ENCODE results near the gene S1PR5.

S1PR5 gene

DNA sequence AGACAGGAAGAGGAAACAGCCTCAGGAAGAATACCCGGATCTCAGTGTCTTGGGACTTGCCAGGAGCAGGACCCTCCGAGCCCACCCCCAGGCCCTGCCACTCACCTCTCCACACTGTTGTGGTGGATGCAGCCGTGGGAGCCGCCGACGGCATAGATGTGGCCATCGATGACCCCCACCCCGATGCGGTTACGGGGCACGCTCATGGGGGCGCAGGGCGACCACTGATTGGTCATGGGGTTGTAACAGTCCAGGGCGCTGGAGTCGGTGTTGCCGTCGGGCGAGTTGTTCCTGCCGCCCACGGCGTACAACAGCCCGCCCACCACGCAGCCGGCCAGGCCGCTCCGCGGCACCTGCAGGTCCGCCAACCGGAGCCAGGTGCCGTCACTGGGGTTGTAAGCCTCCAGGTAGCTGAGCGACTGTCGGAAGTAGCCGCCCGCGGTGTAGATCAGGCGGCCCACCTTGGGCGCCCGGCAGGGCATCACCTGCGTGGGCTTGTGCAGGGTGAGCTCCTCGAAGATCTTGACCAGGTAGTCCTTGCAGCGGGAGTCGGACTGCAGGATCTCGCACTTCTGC, 25.7 kb downstream of the S1PR5 start:
- TF ChIP-seq, protein P1, sequence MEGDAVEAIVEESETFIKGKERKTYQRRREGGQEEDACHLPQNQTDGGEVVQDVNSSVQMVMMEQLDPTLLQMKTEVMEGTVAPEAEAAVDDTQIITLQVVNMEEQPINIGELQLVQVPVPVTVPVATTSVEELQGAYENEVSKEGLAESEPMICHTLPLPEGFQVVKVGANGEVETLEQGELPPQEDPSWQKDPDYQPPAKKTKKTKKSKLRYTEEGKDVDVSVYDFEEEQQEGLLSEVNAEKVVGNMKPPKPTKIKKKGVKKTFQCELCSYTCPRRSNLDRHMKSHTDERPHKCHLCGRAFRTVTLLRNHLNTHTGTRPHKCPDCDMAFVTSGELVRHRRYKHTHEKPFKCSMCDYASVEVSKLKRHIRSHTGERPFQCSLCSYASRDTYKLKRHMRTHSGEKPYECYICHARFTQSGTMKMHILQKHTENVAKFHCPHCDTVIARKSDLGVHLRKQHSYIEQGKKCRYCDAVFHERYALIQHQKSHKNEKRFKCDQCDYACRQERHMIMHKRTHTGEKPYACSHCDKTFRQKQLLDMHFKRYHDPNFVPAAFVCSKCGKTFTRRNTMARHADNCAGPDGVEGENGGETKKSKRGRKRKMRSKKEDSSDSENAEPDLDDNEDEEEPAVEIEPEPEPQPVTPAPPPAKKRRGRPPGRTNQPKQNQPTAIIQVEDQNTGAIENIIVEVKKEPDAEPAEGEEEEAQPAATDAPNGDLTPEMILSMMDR (conservative IDR thresholded peaks at IDR 0.05; ENCODE audit: low read depth, low read length), result no peak
- no peak for DNase-seq (ENCODE audit: low read depth)
- H3K4me3 ChIP-seq (ENCODE audit: low read length), result no peak overlapping the region

DNA sequence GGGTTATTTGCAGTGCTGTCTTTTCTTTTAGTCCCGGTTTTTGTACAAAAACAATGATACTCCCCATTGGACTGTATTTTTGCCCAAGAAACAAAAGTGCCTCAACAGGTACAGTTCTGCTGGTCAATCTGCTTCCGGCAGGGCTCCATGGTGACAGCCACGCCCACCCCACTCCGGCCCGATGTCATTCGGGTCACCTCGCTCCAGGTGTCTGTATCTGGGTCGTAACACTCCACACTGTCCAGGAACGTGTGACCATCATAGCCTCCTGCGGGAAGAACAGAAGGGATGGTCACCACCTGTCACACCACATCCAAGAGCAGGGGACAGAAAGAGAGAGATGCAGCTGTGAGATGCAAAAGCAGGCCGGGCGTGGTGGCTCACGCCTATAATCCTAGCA, 30.7 kb downstream of the S1PR5 start:
- DNase-seq (ENCODE audit: low read depth), result no peak
- H3K4me3 ChIP-seq (ENCODE audit: low read length), result no peak overlapping the region
- TF ChIP-seq, protein P1 (conservative IDR thresholded peaks at IDR 0.05; ENCODE audit: low read depth, low read length), result no peak

DNA sequence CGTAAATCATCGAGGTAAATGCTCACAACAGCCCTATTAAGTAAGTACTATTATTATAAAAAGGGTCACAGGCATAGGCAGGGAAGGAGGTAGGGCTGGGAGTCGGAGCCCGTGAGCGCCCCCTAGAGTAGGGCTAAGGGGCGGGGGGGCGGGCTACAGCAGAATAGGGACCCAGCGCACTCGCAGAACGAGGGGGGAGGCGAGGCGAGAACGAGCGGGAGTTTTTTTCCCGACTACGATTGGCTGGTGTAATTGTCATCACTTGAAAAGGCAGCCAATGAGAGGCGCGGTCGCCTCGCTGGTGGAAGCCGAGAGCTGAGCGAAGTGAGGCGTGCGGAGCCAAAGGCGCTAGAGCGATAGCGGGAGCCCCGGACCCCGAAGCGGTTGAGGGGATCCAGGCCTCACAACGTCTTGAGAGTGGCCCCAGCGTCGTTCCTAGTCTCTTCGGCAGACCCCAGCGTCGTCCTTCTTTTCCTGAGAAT, 38.3 kb downstream of the S1PR5 start:
- DNase-seq (ENCODE audit: low read depth), result no peak
- TF ChIP-seq, protein P1 (conservative IDR thresholded peaks at IDR 0.05; ENCODE audit: low read depth, low read length), result peak; percentile 39
- peak overlapping the region; percentile 8 for H3K4me3 ChIP-seq (ENCODE audit: low read length)

DNA sequence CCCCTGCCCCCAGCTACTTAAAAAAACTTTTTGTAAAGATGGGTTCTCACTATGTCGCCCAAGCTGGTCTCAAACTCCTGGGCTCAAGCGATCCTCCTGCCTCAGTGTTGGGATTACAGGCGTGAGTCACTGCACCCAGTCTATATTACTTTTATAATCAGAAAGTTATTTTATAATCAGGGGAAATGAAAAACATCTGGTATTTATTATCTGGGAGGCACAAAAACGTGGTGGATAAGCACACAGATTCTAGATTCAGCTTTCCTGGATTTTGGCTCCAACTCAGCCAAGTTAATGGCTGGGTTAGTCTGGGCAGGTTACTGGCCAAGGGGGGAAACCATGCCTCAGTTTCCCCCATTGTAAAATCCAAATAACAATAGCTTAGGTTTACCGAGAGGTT, 38.8 kb downstream of the S1PR5 start:
- TF ChIP-seq, protein P1 (conservative IDR thresholded peaks at IDR 0.05; ENCODE audit: low read depth, low read length), result no peak
- DNase-seq (ENCODE audit: low read depth), result no peak
- no peak overlapping the region for H3K4me3 ChIP-seq (ENCODE audit: low read length)

DNA sequence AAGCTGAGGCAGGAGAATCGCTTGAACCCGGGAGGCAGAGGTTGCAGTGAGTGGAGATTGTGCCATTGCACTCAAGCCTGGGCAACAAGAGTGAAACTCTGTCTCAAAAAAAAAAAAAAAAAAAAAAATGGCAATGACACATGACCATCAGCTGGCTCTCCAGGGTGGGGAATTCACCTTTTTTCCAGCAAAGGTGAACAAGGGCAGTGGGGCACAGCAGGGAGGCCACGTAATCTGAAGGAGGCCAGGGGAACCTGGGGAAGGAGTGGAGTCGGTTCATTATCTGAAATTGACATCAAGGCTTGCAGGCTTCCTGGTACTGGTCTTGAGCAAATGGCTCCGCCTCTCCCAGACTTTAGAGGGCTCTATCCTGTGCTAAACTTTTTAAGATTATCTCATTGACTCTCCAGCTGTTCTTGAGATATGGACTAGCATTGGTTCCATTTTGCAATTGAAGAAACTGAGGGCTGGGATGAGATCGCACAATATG, 42.2 kb downstream of the S1PR5 start:
- TF ChIP-seq, protein P1 (conservative IDR thresholded peaks at IDR 0.05; ENCODE audit: low read depth, low read length), result no peak
- no peak for DNase-seq (ENCODE audit: low read depth)
- H3K4me3 ChIP-seq (ENCODE audit: low read length), result no peak overlapping the region

DNA sequence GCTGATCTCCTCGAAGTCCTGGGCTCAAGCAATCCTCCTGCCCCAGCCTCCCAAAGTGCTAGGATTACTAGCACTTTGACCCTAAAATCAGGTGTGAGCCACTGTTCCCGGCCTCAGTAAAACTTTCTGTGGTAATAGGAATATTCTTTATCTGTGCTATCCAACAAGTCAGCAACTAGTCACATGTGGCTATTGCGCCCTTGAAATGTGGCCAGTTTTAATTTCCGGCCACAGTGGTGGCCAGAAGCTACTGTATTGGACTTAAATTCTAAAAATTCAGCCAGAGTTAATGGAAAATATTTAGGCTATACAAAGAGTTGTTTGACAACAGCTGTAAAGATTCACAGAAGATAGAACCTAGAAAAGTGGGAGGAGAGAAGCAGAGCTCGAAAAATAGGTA, 44.1 kb downstream of the S1PR5 start:
- no peak for DNase-seq (ENCODE audit: low read depth)
- H3K4me3 ChIP-seq (ENCODE audit: low read length), result no peak overlapping the region
- TF ChIP-seq, protein P1 (conservative IDR thresholded peaks at IDR 0.05; ENCODE audit: low read depth, low read length), result no peak

DNA sequence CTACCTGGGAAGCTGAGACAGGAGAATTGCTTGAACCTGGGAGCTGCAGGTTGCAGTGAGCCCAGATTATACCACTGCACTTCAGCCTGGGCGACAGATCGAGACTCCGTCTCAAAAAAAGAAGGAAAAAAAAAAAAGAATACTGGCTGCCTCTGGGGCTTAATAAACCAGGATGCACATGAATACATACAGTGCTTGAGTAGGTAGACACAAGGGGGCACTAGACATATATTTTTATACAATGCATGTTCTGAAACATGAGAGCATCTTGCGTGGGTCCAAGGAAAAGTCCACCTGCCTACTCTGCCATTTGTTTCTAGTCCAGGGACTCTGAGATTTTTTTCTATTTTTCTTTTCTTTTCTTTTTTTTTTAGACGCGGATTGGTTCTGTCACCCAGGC, 45.3 kb downstream of the S1PR5 start:
- no peak for DNase-seq (ENCODE audit: low read depth)
- TF ChIP-seq, protein P1 (conservative IDR thresholded peaks at IDR 0.05; ENCODE audit: low read depth, low read length), result peak; percentile 55
- no peak overlapping the region for H3K4me3 ChIP-seq (ENCODE audit: low read length)
